DND-41 (cell line): ENCODE data around the gene JAKMIP2.

ENCODE experiments used
- ATAC-seq: fragments of 200-7000 bp; cut with Tn5 transposase; 3 replicates; pipeline ENCODE4 v1.9.1; 2021; ENCODE audit warnings: low read depth; ENCODE audit not compliant: insufficient read depth
- DNase-seq: peaks from one replicate; pipeline ENCODE4 v3.0.0-alpha.2; 2020
- H2AFZ ChIP-seq: 2 replicates; pipeline ENCODE4 v1.6.0; 2012; ENCODE audit warnings: low read depth, low read length
- H3K27ac ChIP-seq: 2 replicates; pipeline ENCODE4 v1.5.1; 2012; ENCODE audit warnings: low read length, inconsistent platforms
- H3K27me3 ChIP-seq: fragments of 200-600 bp; sonication (generic); 2 replicates; pipeline ENCODE4 v1.6.0; 2012; ENCODE audit warnings: low read length, mild to moderate bottlenecking, inconsistent platforms; ENCODE audit not compliant: insufficient read depth, poor library complexity
- H3K36me3 ChIP-seq: 2 replicates; pipeline ENCODE4 v1.5.1; 2012; ENCODE audit warnings: low read length, inconsistent platforms; ENCODE audit not compliant: insufficient read depth
- H3K4me1 ChIP-seq: 2 replicates; pipeline ENCODE4 v1.5.1; 2012; ENCODE audit warnings: mild to moderate bottlenecking, low read length; ENCODE audit not compliant: insufficient read depth
- H3K4me2 ChIP-seq: 2 replicates; pipeline ENCODE4 v1.6.0; 2012; ENCODE audit warnings: mild to moderate bottlenecking, moderate library complexity, low read length, inconsistent platforms; ENCODE audit not compliant: insufficient read depth
- H3K4me3 ChIP-seq, 2 experiments: fragments of 200-600 bp in 1 of 2; shearing (Covaris generic) in 1 of 2; 2 replicates each; pipeline ENCODE4 v1.5.1; 2012 to 2016; ENCODE audit warnings: inconsistent platforms in 2 of 2, low read length in 2 of 2, mild to moderate bottlenecking in 2 of 2, low read depth in 1 of 2, moderate library complexity in 1 of 2
- H3K79me2 ChIP-seq: 2 replicates; pipeline ENCODE4 v1.6.0; 2012; ENCODE audit warnings: low read length, inconsistent platforms; ENCODE audit not compliant: insufficient read depth
- H3K9ac ChIP-seq: 2 replicates; pipeline ENCODE4 v1.6.0; 2012; ENCODE audit warnings: low read depth, mild to moderate bottlenecking, inconsistent platforms, low read length, moderate library complexity
- H3K9me3 ChIP-seq: 2 replicates; pipeline ENCODE4 v1.5.1; 2012; ENCODE audit warnings: low read length, moderate library complexity, mild to moderate bottlenecking, inconsistent platforms; ENCODE audit not compliant: insufficient read depth, severe bottlenecking
- H4K20me1 ChIP-seq: 2 replicates; pipeline ENCODE4 v1.6.0; 2012; ENCODE audit warnings: low read length; ENCODE audit not compliant: insufficient read depth
- CTCF ChIP-seq: IDR thresholded peaks from 2 replicates; pipeline ENCODE4 v1.5.1; 2012; ENCODE audit warnings: borderline replicate concordance, low read length, moderate library complexity, mild to moderate bottlenecking; ENCODE audit not compliant: poor library complexity, severe bottlenecking; ENCODE audit errors: extremely low read depth
- EZH2 ChIP-seq: IDR thresholded peaks from 3 replicates; pipeline ENCODE4 v1.6.1; 2012; ENCODE audit warnings: borderline replicate concordance, low read depth, mild to moderate bottlenecking, moderate library complexity, low read length, inconsistent platforms; ENCODE audit not compliant: severe bottlenecking

Gene JAKMIP2

DNA sequence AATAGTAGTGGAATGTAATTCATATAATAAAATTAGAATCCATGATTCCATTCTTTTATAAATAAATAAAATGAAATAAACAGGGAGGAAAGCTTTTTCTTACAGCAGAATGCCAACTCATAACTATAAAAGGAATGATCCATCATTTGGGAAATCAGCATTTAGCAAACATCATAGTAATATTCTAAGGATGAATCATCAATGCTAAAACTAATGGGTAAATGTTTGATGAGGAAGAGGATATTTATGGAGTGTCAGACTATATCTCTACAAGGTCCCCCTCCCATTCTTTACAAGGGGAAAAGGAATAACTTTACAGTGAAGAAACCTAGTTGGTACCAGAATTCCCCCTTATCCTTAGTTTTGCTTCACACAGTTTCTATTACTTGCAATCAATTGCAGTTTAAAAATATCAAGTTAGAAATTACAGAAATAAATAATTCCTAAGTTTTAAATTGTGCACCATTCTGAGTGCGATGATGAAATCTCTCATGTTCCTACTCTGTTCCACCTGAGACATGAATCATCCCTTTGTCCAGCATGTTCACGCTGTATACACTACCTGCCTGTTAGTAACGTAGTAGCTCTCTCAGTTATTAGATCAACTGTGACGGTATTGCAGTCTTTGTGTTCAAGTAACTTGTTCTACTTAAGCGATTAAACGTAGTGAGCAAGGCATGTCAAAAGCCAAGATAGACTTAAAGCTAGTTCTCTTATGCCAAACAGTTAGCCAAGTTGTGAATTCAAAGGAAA, 14.2 kb upstream of the JAKMIP2 start:
- no peak for DNase-seq
- H3K4me2 ChIP-seq, result no peak overlapping the region
- H3K4me3 ChIP-seq, result no peak overlapping the region
- TF ChIP-seq EZH2 (no peak), CTCF (no peak)
- H3K27me3 ChIP-seq, result no peaks in the 10 kb centered on the region
- no peak for ATAC-seq
- no peaks in the 10 kb centered on the region for H3K36me3 ChIP-seq
- no peak overlapping the region for H3K9ac ChIP-seq
- H3K9me3 ChIP-seq, result no peaks in the 10 kb centered on the region
- no peak overlapping the region for H3K27ac ChIP-seq
- no peaks in the 10 kb centered on the region for H3K4me1 ChIP-seq
- H3K79me2 ChIP-seq, result no peaks in the 10 kb centered on the region
- H2AFZ ChIP-seq, result no peak overlapping the region
- H4K20me1 ChIP-seq, result no peaks in the 10 kb centered on the region

DNA sequence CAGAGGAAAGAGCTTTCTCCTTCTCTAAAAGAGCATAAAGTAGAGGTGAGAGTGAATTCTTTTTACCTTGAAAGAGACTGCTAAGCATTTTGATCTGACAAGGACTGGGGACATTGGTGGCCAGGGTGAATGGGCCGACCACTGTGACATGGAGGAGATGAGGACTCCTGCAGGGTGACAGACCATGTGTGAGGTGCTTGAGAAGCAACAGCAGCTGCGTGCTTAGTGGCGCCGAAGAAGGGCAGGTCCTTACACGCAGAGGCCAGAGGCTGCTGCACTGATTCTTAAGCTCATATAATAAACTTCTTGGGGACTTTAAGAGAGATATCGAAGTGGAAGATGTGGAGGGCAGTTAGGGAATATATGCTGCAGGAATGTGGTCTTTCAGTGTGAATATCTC, 8.7 kb upstream of the JAKMIP2 start:
- no peak overlapping the region for H3K9ac ChIP-seq
- TF ChIP-seq CTCF, result no peak
- TF ChIP-seq EZH2, result no peak
- no peaks in the 10 kb centered on the region for H3K36me3 ChIP-seq
- H3K4me2 ChIP-seq, result no peak overlapping the region
- no peaks in the 10 kb centered on the region for H3K9me3 ChIP-seq
- no peak overlapping the region for H2AFZ ChIP-seq
- DNase-seq (no peak), ATAC-seq (no peak)
- no peaks in the 10 kb centered on the region for H3K79me2 ChIP-seq
- no peak overlapping the region for H3K4me3 ChIP-seq
- no peaks in the 10 kb centered on the region for H3K27me3 ChIP-seq
- H3K27ac ChIP-seq, result no peak overlapping the region
- H3K4me1 ChIP-seq, result no peaks in the 10 kb centered on the region
- H4K20me1 ChIP-seq, result no peaks in the 10 kb centered on the region

DNA sequence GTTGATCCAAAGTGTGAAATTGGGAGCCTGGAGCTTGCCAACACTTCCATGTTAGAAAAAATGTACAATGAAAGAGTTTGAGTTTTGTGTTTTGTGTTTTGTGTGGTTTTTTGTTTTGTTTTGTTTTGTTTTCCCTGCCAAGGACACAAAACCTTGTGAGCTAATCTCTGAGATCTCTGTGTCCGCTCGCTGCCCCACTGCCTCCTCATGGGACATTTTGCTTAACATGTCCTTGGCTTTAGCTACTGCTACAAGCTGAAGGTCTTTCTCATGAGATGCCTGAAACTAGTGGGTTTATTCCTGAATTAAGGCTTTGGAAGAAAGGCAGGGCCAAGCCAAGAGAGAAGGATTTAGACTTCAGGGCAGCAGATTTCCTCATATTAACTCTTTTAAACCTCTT, 7.3 kb upstream of the JAKMIP2 start:
- Histone ChIP-seq H3K9me3 (no peaks in the 10 kb centered on the region), H2AFZ (no peak overlapping the region), H3K36me3 (no peaks in the 10 kb centered on the region), H4K20me1 (no peaks in the 10 kb centered on the region), H3K4me3 (no peak overlapping the region), H3K27ac (no peak overlapping the region), H3K4me1 (no peaks in the 10 kb centered on the region), H3K27me3 (no peaks in the 10 kb centered on the region), H3K9ac (no peak overlapping the region), H3K79me2 (no peaks in the 10 kb centered on the region), H3K4me2 (no peak overlapping the region)
- ATAC-seq (no peak), DNase-seq (no peak)
- TF ChIP-seq EZH2 (no peak), CTCF (no peak)
